ENCODE data around the gene HOXB1. TPM values are rescaled to one million over a fixed set of nuclear protein-coding genes. Genes with fewer than 3 reads are reported as not detected.

The HOXB1 gene
- total RNA-seq, 2 donors from 2014 or later = not detected

GRCh38 chr17:48500435-48501426 is 30.1 kb downstream of the HOXB1 start:
- Histone ChIP-seq H3K36me3 (no peaks in the 10 kb centered on the region), H3K9me3 (no peaks in the 10 kb centered on the region), H3K27me3 (no peaks in the 10 kb centered on the region), H3K4me1 (no peaks in the 10 kb centered on the region), H3K27ac (no peak overlapping the region), H3K9ac (ENCODE audit: low read depth in 2 of 2, low read length in 2 of 2) (peak overlapping the region in 1 of 2 donors; percentile 16), H3K4me3 (no peak overlapping the region)
- no peak for DNase-seq
- intact Hi-C loops (cut with DNase I) = no loop called here
- TF ChIP-seq CTCF (IDR thresholded peaks at IDR 0.05) = no peak

- Histone ChIP-seq H3K4me1 (no peaks in the 10 kb centered on the region), H3K4me3 (no peak overlapping the region), H3K27ac (no peak overlapping the region), H3K9ac (ENCODE audit: low read depth in 2 of 2, low read length in 2 of 2) (no peak overlapping the region), H3K27me3 (no peaks in the 10 kb centered on the region), H3K36me3 (no peaks in the 10 kb centered on the region), H3K9me3 (no peaks in the 10 kb centered on the region)
- TF ChIP-seq CTCF (IDR thresholded peaks at IDR 0.05) = no peak
- DNase-seq = no peak
- intact Hi-C loops (cut with DNase I) = no loop called here
These were observed 30.9 kb downstream of the HOXB1 start for GRCh38 chr17:48499735-48500434.

- H3K27me3 ChIP-seq = no peaks in the 10 kb centered on the region
- no peak for DNase-seq
- no peak for TF ChIP-seq CTCF (IDR thresholded peaks at IDR 0.05)
These were observed 31.6 kb downstream of the HOXB1 start for GRCh38 chr17:48499248-48499647.

GRCh38 chr17:48498164-48498850 is 32.5 kb downstream of the HOXB1 start:
- no peak for TF ChIP-seq CTCF (IDR thresholded peaks at IDR 0.05)
- DNase-seq = no peak
- Histone ChIP-seq H3K9ac (ENCODE audit: low read depth in 2 of 2, low read length in 2 of 2) (no peak overlapping the region), H3K27me3 (no peaks in the 10 kb centered on the region), H3K9me3 (no peaks in the 10 kb centered on the region), H3K4me1 (no peaks in the 10 kb centered on the region), H3K27ac (no peak overlapping the region), H3K36me3 (no peaks in the 10 kb centered on the region), H3K4me3 (no peak overlapping the region)
- intact Hi-C loops (cut with DNase I) = no loop called here

More at GRCh38 chr17:48499248-48499647, 31.6 kb downstream of the HOXB1 start:
- Histone ChIP-seq H3K4me1 (no peaks in the 10 kb centered on the region), H3K9ac (ENCODE audit: low read depth in 2 of 2, low read length in 2 of 2) (no peak overlapping the region), H3K27ac (no peak overlapping the region), H3K36me3 (no peaks in the 10 kb centered on the region), H3K9me3 (no peaks in the 10 kb centered on the region), H3K4me3 (no peak overlapping the region)
- intact Hi-C loops (cut with DNase I) = no loop called here

- peaks cover 5% of the 10 kb centered on the region for H3K4me1 ChIP-seq
- TF ChIP-seq CTCF (IDR thresholded peaks at IDR 0.05) = no peak
- H3K27me3 ChIP-seq = no peaks in the 10 kb centered on the region
- H3K9me3 ChIP-seq = no peaks in the 10 kb centered on the region
- no peak overlapping the region for H3K27ac ChIP-seq
- H3K9ac ChIP-seq (ENCODE audit: low read depth in 2 of 2, low read length in 2 of 2) = no peak overlapping the region
- intact Hi-C loops (cut with DNase I) = no loop called here
- H3K36me3 ChIP-seq = no peaks in the 10 kb centered on the region
- no peak for DNase-seq
- H3K4me3 ChIP-seq = no peak overlapping the region
These were observed 33.7 kb downstream of the HOXB1 start for GRCh38 chr17:48497103-48497502.

Data from colonic mucosa (tissue), 4 donors.